ENCODE data around the gene FAM234B.
A peak's percentile ranks its signal among the peaks of the same experiment; 100 is the strongest.

FAM234B gene

DNA sequence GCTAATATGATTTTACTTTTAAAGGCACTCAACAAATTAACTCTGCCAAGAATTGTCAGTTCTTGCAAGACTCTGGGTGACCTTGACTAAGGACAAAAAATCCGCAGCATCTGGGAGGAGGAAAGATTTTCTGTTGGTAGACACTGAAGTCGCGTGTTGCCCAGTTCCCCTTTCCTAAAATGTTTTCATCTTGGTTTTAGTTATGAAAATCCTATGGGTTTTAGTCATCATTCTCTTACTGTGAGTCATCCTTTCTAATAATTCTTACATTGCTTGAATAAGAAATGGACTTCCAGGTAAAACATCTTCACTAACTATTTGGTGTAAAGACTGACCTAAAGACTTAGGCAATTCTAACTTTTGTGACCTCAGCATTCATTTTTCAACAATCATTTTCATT, 50.2 kb downstream of the FAM234B start:
- peak; percentile 3 for DNase-seq

DNA sequence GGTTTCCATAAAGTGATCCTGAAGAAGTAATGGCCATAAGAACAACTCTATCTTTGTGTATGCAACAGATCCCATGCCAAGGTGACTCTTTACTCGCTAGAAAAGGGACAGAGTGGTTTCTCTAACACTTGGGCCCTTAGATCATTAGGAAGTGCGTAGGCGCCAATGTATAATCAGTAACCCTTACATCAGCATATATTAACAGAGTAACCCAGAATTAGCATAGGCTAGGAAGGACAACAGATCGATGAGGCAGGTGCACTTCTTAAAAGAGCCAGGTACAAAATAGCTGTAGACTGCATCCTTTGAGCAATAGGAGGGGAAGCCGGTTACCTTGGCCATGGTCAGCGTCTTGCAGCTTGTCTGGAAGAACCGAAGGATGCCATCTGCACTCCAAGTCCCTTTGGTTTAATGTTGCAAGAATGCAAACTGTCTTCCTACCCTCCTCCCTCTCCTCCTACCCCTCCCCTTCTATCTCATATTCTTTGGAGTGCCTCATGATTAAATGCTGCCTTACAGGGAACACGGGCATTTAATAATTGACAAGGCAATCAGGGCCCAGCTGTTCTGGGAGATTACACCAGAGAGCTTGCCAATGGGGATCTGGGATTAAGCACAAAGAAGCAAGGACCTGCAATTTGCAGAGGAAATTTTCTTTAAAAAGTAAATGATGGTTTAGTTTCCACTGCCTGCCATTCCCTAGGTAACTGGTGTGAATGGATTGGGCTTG, 51.2 kb downstream of the FAM234B start:
- peak; percentile 37 for DNase-seq

DNA sequence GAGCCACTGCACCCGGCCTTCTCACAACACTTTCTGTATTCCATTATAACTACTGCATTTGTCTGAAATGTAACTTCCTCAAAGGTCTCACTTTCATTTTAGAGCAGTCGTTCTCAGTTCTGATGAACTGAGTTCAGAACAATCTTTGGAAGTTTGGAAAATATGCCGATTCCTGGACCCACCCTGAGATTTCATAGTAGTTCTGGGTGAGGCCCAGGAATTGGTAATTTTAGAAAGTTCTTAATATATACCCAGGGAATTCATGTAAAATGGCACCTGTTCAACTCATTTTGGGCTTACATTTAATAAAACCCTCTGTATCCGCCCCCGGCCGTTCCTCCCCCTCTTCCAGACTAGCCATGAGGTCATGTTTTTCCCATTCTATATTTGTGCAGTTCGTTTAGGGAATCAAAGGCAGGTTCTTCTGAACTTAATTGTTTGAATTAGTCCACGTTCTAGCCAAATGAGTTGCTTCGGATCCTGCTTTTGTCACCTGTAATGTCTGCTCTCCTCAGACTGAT, 53.4 kb downstream of the FAM234B start:
- DNase-seq: no peak

DNA sequence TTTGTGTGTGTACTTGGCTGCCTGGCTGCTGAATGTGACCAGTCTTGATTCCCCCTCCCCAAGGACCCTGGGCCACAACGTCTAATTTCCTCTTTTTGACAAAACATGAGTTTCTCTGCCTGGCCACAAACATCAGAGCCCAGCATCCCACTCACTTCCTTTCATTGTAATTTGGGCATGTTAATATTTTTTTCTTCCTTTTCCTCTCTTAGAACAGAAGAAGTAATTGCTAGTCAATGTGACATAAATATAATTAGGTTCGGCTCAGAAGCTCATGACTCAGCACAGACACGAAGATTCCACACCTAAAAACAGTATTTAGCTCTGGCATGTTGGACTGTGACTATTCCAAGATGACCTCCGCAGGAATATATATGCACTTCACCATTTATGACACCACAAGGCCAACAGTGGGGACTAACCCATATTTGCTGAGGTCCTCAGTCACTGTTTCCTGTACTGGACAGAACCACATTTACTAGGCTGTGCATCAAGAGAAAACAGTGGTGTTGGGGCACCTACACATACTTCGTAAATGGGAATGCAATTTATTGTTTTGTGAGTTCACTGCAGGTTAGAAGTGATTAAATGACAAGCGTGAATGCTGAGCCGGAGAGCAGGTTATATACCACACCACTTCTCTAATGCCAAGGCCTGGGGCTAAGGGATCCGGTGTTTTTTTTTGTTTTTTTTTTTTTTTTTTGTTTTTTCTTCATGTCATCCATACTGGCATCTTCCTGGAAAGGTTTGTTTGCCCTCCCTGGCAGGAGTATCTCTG, 55.1 kb downstream of the FAM234B start:
- DNase-seq: peak; percentile 50

DNA sequence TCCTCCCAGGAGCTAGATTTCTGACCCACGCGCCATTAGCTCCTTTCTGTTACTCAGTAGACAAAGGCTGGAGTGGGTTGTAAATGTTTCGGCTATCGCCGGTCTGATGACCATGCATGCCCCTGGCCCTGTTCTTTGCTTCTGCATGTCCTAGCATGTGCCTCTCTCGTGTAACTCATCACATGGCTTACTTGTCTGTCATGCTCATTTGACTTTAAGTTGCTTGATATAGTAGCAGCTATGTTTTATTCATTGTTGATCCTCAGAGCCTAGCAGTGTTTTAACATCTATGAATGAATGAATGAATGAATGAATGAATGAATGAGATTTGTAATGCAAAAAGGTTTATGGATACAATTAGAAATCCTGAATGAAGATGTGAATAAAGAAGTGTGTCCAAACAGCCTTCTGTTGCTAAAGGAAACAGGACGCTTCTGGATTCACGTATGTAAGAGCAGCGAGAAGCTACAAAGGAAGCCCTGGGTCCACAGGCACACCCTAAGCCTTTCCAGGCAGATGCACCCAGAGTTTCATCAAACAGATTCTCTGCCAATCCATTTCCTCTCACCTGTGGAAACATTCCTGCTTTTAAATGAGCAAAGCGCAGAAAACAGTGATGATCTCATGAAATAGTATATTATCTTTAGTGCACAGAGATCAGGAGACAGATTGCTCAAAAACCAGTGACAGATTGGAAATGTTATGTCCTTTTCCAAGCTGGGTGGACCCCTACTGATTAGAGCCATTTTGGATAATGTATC, 55.8 kb downstream of the FAM234B start:
- DNase-seq: peak; percentile 45

DNA sequence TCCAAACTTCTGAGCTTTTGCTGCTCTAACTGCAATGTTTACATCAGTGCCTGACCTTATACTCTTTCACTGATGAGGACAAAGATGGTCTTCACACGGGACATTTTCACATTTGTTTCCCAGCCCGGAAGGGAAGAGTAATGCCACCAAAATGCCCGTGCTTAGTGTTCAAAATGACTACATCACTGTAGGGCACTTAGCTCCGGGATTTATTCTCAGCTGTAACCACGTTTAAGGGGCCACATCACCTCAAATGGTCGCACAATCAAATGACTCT, 56.4 kb downstream of the FAM234B start:
- DNase-seq: no peak

DNA sequence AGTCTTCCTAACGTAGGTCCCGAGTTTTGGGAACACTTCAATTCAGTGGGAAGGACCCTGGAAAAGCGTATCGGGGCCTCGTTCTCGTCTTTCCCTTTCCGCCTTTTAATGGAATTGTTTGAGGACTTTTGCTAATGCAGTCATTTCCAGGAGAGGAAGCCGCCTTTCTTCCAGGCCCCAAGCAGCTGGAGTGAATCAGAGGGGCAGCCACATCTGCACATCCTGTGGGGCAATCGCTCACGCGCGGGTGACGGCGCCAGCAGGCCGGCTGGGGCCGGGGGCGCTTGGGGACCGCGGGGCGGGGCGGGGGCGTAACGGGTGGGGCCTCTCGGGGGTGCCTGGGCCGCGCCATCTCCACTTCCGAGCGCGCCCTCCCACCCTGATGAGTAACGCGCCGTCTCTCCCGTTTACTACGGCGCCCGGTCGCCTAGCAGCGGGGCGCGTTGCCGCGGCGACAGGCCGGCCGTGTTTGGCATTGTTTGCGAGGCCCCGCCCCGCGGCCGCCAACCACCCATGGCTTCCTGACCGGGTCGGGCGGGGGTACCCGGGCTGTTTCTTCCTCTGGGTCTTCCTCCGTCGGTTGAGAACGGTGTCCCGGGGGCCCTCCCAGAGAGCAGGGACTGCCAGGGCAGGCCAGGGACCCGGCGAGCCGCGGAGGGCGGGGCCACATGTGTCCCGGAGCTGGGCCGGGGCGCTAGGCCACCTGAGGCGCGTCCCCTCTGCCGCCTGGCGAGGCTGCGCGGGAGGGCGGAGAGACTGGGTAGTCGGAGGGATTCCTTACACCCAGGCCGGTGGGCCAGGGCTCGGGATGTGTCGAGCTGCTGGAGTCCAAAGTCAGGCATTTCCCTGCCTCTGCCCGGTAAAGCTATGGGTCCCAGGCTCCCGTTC, 56.9 kb downstream of the FAM234B start:
- peak; percentile 99 for DNase-seq

DNA sequence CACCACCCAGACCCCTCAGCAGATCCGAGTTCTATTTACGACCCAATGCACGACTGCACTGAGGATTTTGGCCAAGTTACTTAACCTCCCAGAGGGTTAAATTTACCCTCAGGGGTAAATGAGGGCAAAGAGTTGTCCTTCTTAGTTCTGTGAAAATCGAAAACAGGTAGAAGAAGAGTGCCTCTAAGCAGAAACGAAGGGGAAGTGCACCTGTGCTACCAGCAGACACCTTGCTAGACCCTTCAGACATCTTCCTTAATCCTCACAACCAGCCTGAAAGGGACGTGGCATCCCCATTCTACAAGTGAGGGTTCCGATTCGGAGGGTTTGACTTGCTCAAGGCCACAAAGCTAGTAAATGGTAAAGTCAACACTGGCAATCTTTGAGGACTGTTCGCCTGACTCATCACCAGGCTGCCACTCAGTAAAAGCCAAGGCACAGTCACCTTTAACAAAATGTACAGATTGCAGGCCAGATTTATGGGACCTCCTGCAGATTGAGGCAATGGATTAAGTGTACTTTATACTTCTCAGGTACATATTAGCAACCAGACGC, 57.7 kb downstream of the FAM234B start:
- peak; percentile 79 for DNase-seq

DNA sequence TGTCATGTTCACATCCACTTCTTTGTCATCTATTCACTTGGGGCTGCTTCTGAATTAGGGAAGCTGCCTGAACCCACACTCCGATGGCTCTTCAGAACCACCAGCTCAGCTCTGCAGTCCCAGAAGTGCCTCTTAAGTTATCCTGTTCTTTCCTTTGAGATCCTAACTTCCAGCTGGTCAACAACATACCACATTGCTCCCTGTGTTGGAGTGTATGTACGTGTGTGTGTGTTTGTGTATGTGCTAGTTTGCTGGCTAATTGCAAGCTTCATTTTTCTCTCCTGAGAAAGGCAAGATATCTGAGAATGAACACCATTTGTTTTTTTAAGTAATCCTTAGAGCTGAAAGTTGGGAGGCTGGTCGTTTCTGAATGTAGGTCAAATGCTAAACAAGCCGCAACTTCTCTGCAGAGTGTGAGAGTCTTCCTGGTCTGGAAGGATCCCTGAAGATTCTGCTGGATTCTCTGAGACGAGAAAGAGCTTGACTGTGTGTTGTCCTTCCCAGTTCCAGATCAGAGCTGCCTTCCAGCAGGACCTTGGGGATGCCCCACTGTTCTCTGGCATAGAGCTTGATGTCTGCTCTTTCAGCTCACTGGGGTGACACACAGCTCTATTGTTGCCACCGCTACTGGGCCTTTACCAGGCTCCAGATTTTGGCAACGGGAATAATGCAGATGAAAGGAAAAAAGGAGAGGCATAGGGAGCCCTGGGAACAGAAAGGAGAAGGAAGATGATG, 58.4 kb downstream of the FAM234B start:
- DNase-seq: peak; percentile 57

DNA sequence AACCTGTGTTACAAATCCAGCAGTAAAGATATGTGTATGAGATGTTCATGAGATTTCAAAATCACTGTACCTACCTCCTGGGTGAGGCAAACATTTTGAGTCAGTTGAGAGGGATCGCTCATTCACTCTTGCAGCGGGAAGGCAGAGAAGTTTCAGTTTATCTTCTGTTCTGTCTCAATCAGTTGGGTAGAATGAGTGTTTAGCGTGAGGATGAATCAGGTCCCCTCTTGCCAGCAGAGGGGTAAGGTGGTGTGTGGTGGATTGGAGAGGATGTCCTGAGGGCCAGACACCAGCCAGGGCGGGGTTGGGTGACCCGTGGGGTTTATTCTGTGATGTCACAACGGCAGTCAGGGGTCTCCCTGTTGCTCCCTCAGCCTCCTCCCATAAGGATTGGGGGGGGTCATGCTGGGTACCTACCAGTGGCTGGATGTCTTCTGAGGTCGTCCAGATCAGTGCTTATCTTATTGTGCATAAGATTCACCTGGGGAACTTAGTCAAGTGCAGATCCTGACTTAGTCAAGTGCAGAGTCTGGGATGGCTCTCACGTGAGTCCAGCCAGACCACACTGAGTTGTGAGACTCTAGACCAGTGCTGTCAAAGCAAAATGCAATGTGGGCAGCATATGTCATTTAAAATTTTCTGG, 59.3 kb downstream of the FAM234B start, which contains the start of gene GSG1:
Gene GSG1, minus strand, starts transcription at position 277 of the 643 bp plus-strand sequence. Its CDS starts 155 bp downstream, at position 122.
- DNase-seq: peak; percentile 37

DNA sequence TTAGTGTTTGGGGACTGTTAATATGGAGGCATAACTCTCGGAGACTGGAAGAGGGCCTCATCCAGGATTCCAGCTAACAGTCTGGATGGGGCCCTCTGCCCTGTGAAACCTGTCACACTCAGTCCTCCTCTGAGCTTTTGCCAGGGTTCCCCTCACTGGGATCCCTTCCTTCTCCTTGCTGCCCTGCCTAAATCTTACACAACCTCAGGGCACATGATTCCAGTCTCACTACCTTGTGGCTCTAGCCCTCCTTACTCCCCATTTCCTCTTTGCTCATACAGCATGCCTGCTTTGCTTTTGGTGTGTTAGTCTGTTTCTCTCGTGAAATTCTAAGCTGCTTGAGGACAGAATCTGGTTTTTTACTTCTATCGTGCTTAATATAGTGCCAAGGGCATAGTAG, 60.2 kb downstream of the FAM234B start:
- peak; percentile 28 for DNase-seq

DNA sequence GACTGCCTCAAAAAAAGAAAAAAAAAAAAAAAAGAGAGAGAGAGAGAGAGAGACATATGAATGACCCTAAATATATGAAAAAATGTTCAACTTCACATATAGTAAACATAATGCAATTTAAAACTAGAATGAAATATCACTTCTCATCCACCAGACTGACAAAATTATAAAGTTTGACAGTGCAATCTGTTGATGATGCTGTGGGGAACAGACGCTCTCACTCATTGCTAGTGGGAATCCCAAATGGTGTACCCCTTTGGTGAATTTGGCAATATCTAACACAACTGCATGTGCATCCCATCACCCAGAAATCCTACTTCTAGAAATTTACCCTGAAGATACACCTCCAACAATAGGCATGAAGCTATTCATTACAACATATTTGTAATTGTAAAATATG, 61.6 kb downstream of the FAM234B start:
- DNase-seq: peak; percentile 0

DNA sequence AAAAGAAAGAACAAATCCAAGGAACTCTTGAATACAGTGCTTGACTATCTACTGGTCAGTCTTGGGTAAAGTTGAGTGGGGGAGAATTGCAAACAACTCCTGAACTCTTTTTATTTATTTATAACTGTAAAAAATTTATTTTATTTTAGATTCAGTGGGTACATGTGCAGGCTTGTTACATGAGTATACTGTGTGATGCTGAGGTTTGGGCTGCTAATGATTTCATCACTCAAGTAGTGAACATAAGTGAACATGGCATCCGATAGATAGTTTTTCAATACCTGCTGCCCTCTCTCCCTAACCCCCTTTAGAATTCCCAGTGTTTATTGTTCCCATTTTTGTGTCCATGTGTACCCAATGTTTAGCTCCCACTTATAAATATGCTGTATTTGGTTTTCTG, 62.5 kb downstream of the FAM234B start:
- peak; percentile 1 for DNase-seq

DNA sequence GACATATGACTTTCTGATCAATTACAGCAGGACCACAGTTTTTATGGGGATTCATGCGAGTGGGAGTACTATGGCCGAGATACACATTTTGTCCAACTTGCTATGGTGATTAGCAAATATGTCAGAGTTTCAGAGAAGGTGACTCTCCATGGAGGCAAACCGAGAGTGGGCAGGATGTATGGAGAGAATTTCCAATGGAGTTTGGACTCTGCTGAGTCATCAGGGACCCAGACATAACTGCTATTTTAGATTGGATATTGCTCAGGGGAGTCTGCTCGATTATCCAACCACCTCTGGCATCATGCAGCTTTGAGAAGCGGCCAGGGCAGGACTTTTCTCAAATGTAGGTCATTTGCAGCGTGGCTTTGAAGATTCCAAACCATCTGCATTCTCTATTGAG, 68.8 kb downstream of the FAM234B start:
- DNase-seq: no peak

DNA sequence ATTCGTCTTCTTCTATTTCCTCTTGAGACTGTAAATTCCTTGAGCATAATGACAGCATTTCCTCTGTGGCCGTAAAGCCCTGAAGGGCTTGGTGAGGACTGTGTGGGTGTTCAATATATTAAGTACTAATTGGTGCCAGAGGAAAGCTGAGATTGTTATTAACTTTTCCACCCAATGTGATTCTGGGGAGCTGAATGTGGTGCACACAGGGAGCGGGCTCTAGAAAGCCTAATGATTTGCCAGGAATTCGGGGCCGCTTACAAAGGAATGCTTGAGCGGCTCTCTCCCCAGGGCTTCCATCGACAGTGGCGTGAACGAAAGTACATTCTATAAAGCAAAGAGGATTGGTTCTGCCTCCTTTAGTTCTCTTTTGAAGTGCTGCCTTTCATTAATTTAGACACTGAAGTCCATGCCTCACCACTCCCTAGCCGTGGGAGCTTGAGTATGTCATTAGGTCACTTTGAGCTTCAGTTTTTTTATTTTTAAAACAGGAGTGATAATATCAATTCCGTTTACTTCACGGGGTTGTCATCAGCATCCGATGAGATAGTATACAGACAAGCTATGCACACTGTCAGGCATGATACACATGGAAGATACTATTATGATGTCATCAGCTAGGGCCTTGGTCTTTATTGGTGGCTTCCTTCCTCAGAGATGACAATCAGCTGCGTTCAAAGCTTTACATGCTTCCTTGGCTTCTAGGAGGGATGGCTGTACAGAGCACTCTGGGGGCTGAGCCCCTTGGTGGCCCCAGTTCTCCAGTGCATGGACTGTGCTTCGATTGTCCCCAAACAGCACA, 70.3 kb downstream of the FAM234B start:
- peak; percentile 79 for DNase-seq

DNA sequence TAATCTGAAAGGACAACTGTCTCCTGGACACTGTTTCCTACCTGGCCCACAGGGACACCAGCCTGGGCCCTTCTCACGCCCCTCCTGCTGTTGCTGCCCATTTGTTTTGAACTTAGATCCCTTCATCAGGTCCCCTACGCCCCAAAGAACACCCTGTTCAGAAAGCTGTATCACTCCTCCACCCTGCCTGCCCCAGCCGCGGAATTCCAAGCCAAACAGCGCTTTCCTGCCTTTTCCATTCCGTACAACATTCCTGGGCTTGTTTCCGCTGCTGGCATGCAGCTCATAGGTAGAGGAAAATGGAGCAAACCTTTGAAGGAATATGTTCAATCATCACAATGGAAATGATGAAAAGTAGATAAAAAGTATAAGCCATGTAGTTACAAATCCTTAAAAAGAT, 72.1 kb downstream of the FAM234B start:
- peak; percentile 78 for DNase-seq

DNA sequence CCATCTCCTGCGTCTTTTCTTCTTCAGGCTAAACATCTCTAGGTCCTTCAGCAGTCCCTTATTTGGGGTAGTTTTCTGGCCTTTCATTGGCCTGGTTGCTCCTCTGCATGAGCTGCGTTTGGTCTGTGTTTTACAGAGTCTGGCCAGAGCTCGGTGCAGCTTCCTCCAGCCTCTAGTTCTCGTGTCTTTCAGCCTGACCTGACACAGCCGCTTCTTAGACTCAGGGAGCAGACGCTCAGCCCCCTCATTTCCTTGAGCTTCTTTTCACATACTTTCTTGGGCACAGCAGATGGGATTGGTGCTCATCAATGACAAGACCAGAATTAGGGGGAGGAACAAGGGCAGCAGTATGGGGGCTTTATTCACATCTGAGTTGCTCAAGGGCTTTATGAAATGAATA, 72.8 kb downstream of the FAM234B start:
- DNase-seq: no peak

DNA sequence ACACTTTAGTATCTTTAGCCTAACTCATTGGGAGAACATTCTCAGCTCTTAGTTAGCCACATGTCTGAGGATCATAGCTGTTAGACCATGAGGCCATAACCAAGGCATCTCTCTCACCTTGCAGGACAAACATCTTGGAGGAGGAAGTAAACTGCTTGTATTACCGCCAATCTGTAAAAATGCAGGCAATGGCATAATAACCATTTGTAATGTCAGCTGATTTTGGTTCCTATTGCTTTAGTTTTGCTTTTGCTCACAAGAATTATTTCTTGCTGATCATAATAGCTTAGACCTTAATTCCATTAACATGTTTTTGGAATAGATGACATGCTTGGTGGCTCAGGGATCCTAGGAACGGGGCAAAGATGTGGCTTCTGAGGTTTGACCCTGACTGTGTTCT, 75.6 kb downstream of the FAM234B start:
- DNase-seq: no peak

DNA sequence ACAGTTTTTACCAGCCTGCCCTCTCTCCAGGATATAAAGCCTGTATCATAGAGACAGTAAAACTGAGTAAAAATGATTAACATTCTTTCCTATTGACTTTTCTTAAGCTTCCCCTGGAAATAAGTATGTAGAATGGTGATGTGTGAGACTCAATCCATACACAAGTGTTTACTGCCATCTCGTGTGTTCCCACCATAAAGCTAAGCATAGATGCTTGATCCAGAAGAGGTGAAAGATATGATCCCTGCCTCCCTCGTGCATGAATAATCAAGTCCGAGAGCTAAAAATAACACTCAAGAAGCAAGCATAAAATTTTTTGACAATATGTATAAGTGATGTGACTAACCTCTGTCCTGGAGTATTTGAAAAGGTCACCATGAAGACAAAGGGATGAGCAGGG, 76.2 kb downstream of the FAM234B start:
- DNase-seq: no peak

DNA sequence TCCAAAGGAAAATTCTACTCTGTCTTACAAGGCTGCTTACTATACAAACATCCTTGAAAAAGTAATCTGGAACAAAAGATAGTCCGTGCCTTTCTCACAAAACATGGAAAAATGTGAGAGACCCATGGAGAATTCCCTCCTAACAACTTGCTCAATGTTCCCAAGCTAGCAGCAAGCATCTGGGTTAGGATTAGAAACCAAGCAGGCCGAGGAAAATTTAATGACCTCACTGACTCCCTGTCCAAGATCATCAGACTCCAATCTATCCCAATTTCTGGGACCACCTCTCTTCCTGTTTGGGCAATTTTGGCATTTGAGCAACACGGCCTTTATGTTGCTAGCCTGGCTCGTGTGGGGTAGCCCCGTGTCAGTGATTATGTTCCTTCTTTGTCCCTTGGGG, 77.4 kb downstream of the FAM234B start:
- DNase-seq: no peak
